Measurements from ENCODE around the gene IMPDH2.

GRCh38 chr3:48999085-48999858 lies 29.9 kb downstream of the IMPDH2 start:
- TF ChIP-seq EZH2phosphoT487 (IDR thresholded peaks at IDR 0.05; ENCODE audit: insufficient read depth, low read depth) = no peak
- no peak for TF ChIP-seq EZH2 (IDR thresholded peaks at IDR 0.05; ENCODE audit: insufficient read depth, poor library complexity, severe bottlenecking)
